ENCODE data around the gene CTPS2.

- TF ChIP-seq REST (IDR thresholded peaks at IDR 0.05; ENCODE audit: insufficient read depth in 1 of 2, low read depth in 2 of 2, low read length in 2 of 2) (no peak), FOXP2 (optimal IDR thresholded peaks at IDR 0.05; ENCODE audit: borderline replicate concordance, extremely low read depth, extremely low read length, insufficient read depth) (no peak), POLR2AphosphoS5 (IDR thresholded peaks at IDR 0.05; ENCODE audit: low read depth, low read length) (no peak), TAF1 (IDR thresholded peaks at IDR 0.05; ENCODE audit: borderline replicate concordance, insufficient read depth, low read length) (no peak)
Observed at GRCh38 chrX:16577483-16578029, 134.9 kb downstream of the CTPS2 start.

All from PFSK-1 (cell line).